Stimulated activated CD8-positive, alpha-beta memory T cell treated with anti-CD3 and anti-CD28 coated beads, Interleukin-15, amount 100 ng/mL, for 48 hours (primary cell): Measurements from ENCODE around the gene MTARC1.

ENCODE experiments used
- DNase-seq, 2 donors: peaks; one replicate each; pipeline ENCODE4 v3.0.0-alpha.2; 2020; ENCODE audit warnings: low read depth in 2 of 2

The MTARC1 gene

DNA sequence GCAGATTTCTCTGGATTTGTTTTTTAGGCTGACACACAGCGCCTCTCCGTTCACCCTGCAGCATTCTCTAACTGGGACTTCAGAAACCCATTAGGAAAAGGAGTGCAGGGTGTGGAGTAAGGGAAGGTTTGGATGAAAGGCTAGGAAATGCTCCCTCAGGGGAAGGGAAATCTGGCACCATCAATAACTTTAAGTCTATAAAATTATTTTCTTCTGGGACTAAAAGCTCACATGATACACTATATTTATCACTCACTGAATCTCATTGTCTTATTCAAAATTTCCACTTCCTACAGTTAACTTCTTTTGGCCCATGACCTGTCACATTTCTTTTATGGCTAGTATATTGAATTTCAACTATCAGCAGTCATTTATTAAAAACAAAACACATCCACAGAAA, 46.7 kb downstream of the MTARC1 start:
- DNase-seq = no peak

GRCh38 chr1:220834155-220834870, 47.6 kb downstream of the MTARC1 start:
- no peak for DNase-seq
